DND-41 (cell line): ENCODE measurements around the gene ACP5.
A peak's percentile ranks its signal among the peaks of the same experiment; 100 is the strongest.

Source experiments
- ATAC-seq: fragments of 200-7000 bp; cut with Tn5 transposase; 3 replicates; pipeline ENCODE4 v1.9.1; 2021; ENCODE audit warnings: low read depth; ENCODE audit not compliant: insufficient read depth
- DNase-seq: peaks from one replicate; pipeline ENCODE4 v3.0.0-alpha.2; 2020
- H2AFZ ChIP-seq: 2 replicates; pipeline ENCODE4 v1.6.0; 2012; ENCODE audit warnings: low read depth, low read length
- H3K27ac ChIP-seq: 2 replicates; pipeline ENCODE4 v1.5.1; 2012; ENCODE audit warnings: low read length, inconsistent platforms
- H3K27me3 ChIP-seq: fragments of 200-600 bp; sonication (generic); 2 replicates; pipeline ENCODE4 v1.6.0; 2012; ENCODE audit warnings: low read length, mild to moderate bottlenecking, inconsistent platforms; ENCODE audit not compliant: insufficient read depth, poor library complexity
- H3K36me3 ChIP-seq: 2 replicates; pipeline ENCODE4 v1.5.1; 2012; ENCODE audit warnings: low read length, inconsistent platforms; ENCODE audit not compliant: insufficient read depth
- H3K4me1 ChIP-seq: 2 replicates; pipeline ENCODE4 v1.5.1; 2012; ENCODE audit warnings: mild to moderate bottlenecking, low read length; ENCODE audit not compliant: insufficient read depth
- H3K4me2 ChIP-seq: 2 replicates; pipeline ENCODE4 v1.6.0; 2012; ENCODE audit warnings: mild to moderate bottlenecking, moderate library complexity, low read length, inconsistent platforms; ENCODE audit not compliant: insufficient read depth
- H3K4me3 ChIP-seq, 2 experiments: fragments of 200-600 bp in 1 of 2; shearing (Covaris generic) in 1 of 2; 2 replicates each; pipeline ENCODE4 v1.5.1; 2012 to 2016; ENCODE audit warnings: inconsistent platforms in 2 of 2, low read length in 2 of 2, mild to moderate bottlenecking in 2 of 2, low read depth in 1 of 2, moderate library complexity in 1 of 2
- H3K79me2 ChIP-seq: 2 replicates; pipeline ENCODE4 v1.6.0; 2012; ENCODE audit warnings: low read length, inconsistent platforms; ENCODE audit not compliant: insufficient read depth
- H3K9ac ChIP-seq: 2 replicates; pipeline ENCODE4 v1.6.0; 2012; ENCODE audit warnings: low read depth, mild to moderate bottlenecking, inconsistent platforms, low read length, moderate library complexity
- H3K9me3 ChIP-seq: 2 replicates; pipeline ENCODE4 v1.5.1; 2012; ENCODE audit warnings: low read length, moderate library complexity, mild to moderate bottlenecking, inconsistent platforms; ENCODE audit not compliant: insufficient read depth, severe bottlenecking
- H4K20me1 ChIP-seq: 2 replicates; pipeline ENCODE4 v1.6.0; 2012; ENCODE audit warnings: low read length; ENCODE audit not compliant: insufficient read depth
- EZH2 ChIP-seq: IDR thresholded peaks from 3 replicates; pipeline ENCODE4 v1.6.1; 2012; ENCODE audit warnings: borderline replicate concordance, low read depth, mild to moderate bottlenecking, moderate library complexity, low read length, inconsistent platforms; ENCODE audit not compliant: severe bottlenecking
- TF ChIP-seq, protein P1 (sequence below): IDR thresholded peaks from 2 replicates; pipeline ENCODE4 v1.5.1; 2012; ENCODE audit warnings: borderline replicate concordance, low read length, moderate library complexity, mild to moderate bottlenecking; ENCODE audit not compliant: poor library complexity, severe bottlenecking; ENCODE audit errors: extremely low read depth

Gene ACP5

DNA sequence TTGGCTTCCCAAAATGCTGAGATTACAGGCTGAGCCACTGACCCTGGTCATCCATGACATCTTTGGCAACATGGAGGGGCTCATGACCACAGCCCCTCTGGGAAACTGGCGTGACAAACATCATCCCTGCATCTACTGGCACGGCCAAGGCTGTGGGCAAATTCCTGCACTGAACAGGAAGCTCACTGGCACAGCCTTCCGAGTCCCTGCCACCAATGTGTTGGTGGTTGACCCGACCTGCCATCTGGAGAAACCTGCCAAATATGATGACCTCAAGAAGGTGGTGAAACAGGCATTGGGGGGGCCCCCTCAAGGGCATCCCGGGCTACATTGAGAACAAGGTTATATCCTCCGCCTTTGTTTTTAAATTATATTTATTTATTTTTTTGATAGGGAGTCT, 8.9 kb upstream of the ACP5 start:
- Histone ChIP-seq H3K4me2 (no peak overlapping the region), H3K4me1 (peaks cover 18% of the 10 kb centered on the region), H3K27me3 (no peaks in the 10 kb centered on the region), H3K27ac (no peak overlapping the region), H3K9ac (no peak overlapping the region), H2AFZ (no peak overlapping the region), H3K79me2 (no peaks in the 10 kb centered on the region), H3K9me3 (no peaks in the 10 kb centered on the region), H3K36me3 (no peaks in the 10 kb centered on the region), H3K4me3 (no peak overlapping the region), H4K20me1 (no peaks in the 10 kb centered on the region)
- DNase-seq = no peak
- no peak for ATAC-seq
- TF ChIP-seq, protein P1, sequence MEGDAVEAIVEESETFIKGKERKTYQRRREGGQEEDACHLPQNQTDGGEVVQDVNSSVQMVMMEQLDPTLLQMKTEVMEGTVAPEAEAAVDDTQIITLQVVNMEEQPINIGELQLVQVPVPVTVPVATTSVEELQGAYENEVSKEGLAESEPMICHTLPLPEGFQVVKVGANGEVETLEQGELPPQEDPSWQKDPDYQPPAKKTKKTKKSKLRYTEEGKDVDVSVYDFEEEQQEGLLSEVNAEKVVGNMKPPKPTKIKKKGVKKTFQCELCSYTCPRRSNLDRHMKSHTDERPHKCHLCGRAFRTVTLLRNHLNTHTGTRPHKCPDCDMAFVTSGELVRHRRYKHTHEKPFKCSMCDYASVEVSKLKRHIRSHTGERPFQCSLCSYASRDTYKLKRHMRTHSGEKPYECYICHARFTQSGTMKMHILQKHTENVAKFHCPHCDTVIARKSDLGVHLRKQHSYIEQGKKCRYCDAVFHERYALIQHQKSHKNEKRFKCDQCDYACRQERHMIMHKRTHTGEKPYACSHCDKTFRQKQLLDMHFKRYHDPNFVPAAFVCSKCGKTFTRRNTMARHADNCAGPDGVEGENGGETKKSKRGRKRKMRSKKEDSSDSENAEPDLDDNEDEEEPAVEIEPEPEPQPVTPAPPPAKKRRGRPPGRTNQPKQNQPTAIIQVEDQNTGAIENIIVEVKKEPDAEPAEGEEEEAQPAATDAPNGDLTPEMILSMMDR = no peak
- TF ChIP-seq EZH2 = no peak

DNA sequence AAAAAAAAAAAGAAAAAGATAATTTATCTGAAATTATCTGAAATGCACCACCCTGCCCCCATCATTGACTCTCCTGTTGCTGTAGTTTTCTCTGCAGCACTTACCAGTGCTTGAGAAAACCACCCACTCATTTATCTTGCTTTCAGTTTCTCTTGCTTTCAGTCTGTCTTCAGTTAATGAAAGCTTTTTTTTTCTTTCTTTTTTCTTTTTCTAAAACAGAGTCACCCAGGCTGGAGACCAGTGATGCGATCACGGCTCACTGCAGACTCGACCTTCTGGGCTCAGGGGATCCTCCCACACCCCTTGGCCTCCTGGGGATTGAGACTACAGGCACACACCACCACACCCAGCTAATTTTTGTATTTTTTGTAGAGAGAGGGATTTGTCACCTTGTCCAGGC, 4.3 kb upstream of the ACP5 start:
- no peaks in the 10 kb centered on the region for H3K27me3 ChIP-seq
- H3K4me1 ChIP-seq = peaks cover 20% of the 10 kb centered on the region
- TF ChIP-seq, protein P1 = no peak
- no peak for TF ChIP-seq EZH2
- H3K4me2 ChIP-seq = peak overlapping the region; percentile 20
- H3K36me3 ChIP-seq = no peaks in the 10 kb centered on the region
- DNase-seq = peak; percentile 63
- H3K27ac ChIP-seq = peak overlapping the region; percentile 79
- no peaks in the 10 kb centered on the region for H4K20me1 ChIP-seq
- H3K79me2 ChIP-seq = no peaks in the 10 kb centered on the region
- peak; percentile 85 for ATAC-seq
- H3K9ac ChIP-seq = peak overlapping the region; percentile 44
- peak overlapping the region; percentile 71 for H2AFZ ChIP-seq
- H3K9me3 ChIP-seq = no peaks in the 10 kb centered on the region
- peak overlapping the region in 1 of 2 experiments; percentile 16; a peak in 1 of 4 replicates for H3K4me3 ChIP-seq

DNA sequence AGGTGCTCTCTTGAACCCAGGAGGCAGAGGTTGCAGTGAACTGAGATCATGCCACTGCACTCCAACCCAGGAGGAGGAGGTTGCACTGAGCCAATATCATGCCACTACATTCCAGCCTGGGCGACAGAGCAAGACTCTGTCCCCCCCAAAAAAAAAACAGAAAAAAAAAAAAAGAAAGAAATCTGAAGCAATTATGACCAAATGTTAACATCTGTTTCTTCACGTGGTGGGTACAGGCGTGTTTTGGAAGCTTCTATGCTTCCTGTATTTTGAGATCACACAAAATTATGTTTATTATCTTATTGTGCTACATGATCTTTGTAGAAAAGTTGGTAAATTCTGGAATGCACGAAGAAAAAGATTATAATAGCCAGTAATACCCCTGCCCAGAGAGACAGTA, 2.7 kb upstream of the ACP5 start:
- no peak overlapping the region for H3K27ac ChIP-seq
- peaks cover 20% of the 10 kb centered on the region for H3K4me1 ChIP-seq
- DNase-seq = no peak
- H3K36me3 ChIP-seq = no peaks in the 10 kb centered on the region
- no peaks in the 10 kb centered on the region for H4K20me1 ChIP-seq
- H3K9me3 ChIP-seq = no peaks in the 10 kb centered on the region
- no peaks in the 10 kb centered on the region for H3K79me2 ChIP-seq
- H3K4me2 ChIP-seq = no peak overlapping the region
- no peak for ATAC-seq
- no peak overlapping the region for H2AFZ ChIP-seq
- no peaks in the 10 kb centered on the region for H3K27me3 ChIP-seq
- H3K9ac ChIP-seq = no peak overlapping the region
- no peak overlapping the region for H3K4me3 ChIP-seq
- no peak for TF ChIP-seq EZH2
- TF ChIP-seq, protein P1 = no peak
